PC-9 (cell line): ENCODE results near the gene ELP4. TPM values are rescaled to one million over a fixed set of nuclear protein-coding genes. Genes with fewer than 3 reads are reported as not detected.

ENCODE experiments used
- BruUV-seq: library from RNA; stranded (reverse); fragments of 400-500 nt; replicated peaks from 2 replicates; lab custom pipeline; 2021; lab: Mats Ljungman, UMichigan
- CTCF ChIA-PET: fragments of 300-600 bp; sonication (Branson Sonifier 250); formaldehyde crosslinking; loops from one replicate; lab custom pipeline; 2022; ENCODE audit warnings: antibody characterized with exemption; lab: Charles Lee
- POLR2A ChIA-PET: fragments of 300-600 bp; sonication (Branson Sonifier 250); formaldehyde crosslinking; loops from one replicate; lab custom pipeline; 2022; ENCODE audit warnings: antibody characterized with exemption; ENCODE audit not compliant: unreplicated experiment; lab: Charles Lee
- DNase-seq, 2 experiments: peaks; one replicate each; pipeline versions ENCODE4 v3.0.0 to v3.0.0-alpha.2; 2015 to 2022; ENCODE audit warnings: mixed read lengths in 1 of 2
- H2AFZ ChIP-seq: fragments of 200-600 bp; sonication (generic); 2 replicates; pipeline ENCODE4 v1.8.1; 2017; ENCODE audit warnings: antibody characterized with exemption
- H3F3A ChIP-seq: fragments of 200-600 bp; sonication (generic); 2 replicates; pipeline ENCODE4 v1.8.1; 2017; ENCODE audit warnings: antibody characterized with exemption, mild to moderate bottlenecking, low read depth; ENCODE audit not compliant: insufficient read depth
- H3K27ac ChIP-seq: fragments of 200-600 bp; sonication (generic); 2 replicates; pipeline ENCODE4 v1.6.1; 2016; ENCODE audit warnings: mixed run types
- H3K27me3 ChIP-seq: fragments of 200-600 bp; sonication (generic); 2 replicates; pipeline ENCODE4 v1.6.1; 2016; ENCODE audit warnings: low read depth, mixed run types; ENCODE audit not compliant: insufficient read depth
- H3K36me3 ChIP-seq: fragments of 200-600 bp; sonication (generic); 2 replicates; pipeline ENCODE4 v1.6.1; 2016; ENCODE audit warnings: low read depth, mixed run types
- H3K4me1 ChIP-seq: fragments of 200-600 bp; sonication (generic); replicated peaks from 2 replicates; pipeline ENCODE4 v1.6.1; 2016; ENCODE audit warnings: mixed run types; ENCODE audit not compliant: insufficient read depth
- H3K4me2 ChIP-seq: fragments of 200-600 bp; sonication (generic); 2 replicates; pipeline ENCODE4 v1.6.1; 2017; ENCODE audit warnings: mixed run types
- H3K4me3 ChIP-seq: fragments of 200-600 bp; sonication (generic); 2 replicates; pipeline ENCODE4 v1.6.1; 2016; ENCODE audit warnings: mixed run types
- H3K79me2 ChIP-seq: fragments of 200-600 bp; sonication (generic); 2 replicates; pipeline ENCODE4 v1.6.1; 2017; ENCODE audit warnings: low read depth, mixed run types
- H3K9me2 ChIP-seq: fragments of 200-600 bp; sonication (generic); 2 replicates; pipeline ENCODE4 v1.8.1; 2017; ENCODE audit warnings: mild to moderate bottlenecking; ENCODE audit not compliant: insufficient read depth
- H3K9me3 ChIP-seq: fragments of 200-600 bp; sonication (generic); 2 replicates; pipeline ENCODE4 v1.8.1; 2016; ENCODE audit warnings: low read depth; ENCODE audit not compliant: insufficient read depth
- H4K20me1 ChIP-seq: fragments of 200-600 bp; sonication (generic); 2 replicates; pipeline ENCODE4 v1.8.1; 2017; ENCODE audit not compliant: insufficient read depth
- CTCF ChIP-seq: fragments of 200-600 bp; sonication (generic); conservative IDR thresholded peaks from 2 replicates; pipeline ENCODE4 v1.6.1; 2017; ENCODE audit warnings: mixed run types, antibody characterized with exemption, mild to moderate bottlenecking, moderate library complexity
- EZH2 ChIP-seq: fragments of 200-600 bp; sonication (generic); IDR thresholded peaks from 2 replicates; pipeline ENCODE4 v1.8.0; 2017; ENCODE audit warnings: antibody characterized with exemption, low read depth
- intact Hi-C: fragments of 100-400 bp; cut with micrococcal nuclease; formaldehyde crosslinking; loops from one replicate; pipeline ENCODE4 v1.10.0; 2022; ENCODE audit not compliant: unreplicated experiment
- total RNA-seq: library from RNA; stranded (reverse); gene quantifications from 2 replicates; pipeline ENCODE4 v1.2.3, GENCODE V29; 2021

ELP4 gene
- total RNA-seq, 1 experiment from 2014 or later = 20.5 TPM

- intact Hi-C loops = no loop called here
- Histone ChIP-seq H3K9me3 (no peaks in the 10 kb centered on the region), H3K4me1 (no peaks in the 10 kb centered on the region), H3K27ac (no peak overlapping the region), H3K9me2 (no peaks in the 10 kb centered on the region; the same call in 1 of the 2 replicates), H2AFZ (no peak overlapping the region), H3K27me3 (no peaks in the 10 kb centered on the region), H3K4me3 (no peak overlapping the region), H3K4me2 (no peak overlapping the region), H3K79me2 (no peaks in the 10 kb centered on the region), H4K20me1 (no peaks in the 10 kb centered on the region), H3F3A (no peaks in the 10 kb centered on the region), H3K36me3 (no peaks in the 10 kb centered on the region)
- no peak for DNase-seq
- POLR2A ChIA-PET = no interaction called here
- no TSS peak for BruUV-seq
- TF ChIP-seq CTCF = no peak
- TF ChIP-seq EZH2 = no peak
- CTCF ChIA-PET = no interaction called here
These were observed 271.0 kb downstream of the ELP4 start for GRCh38 chr11:31780480-31780971.

- Histone ChIP-seq H3K27me3 (no peaks in the 10 kb centered on the region), H3K4me2 (no peak overlapping the region), H3K4me3 (no peak overlapping the region), H3K79me2 (no peaks in the 10 kb centered on the region), H3F3A (no peaks in the 10 kb centered on the region), H3K9me2 (no peaks in the 10 kb centered on the region; the same call in 1 of the 2 replicates), H3K9me3 (no peaks in the 10 kb centered on the region), H3K4me1 (no peaks in the 10 kb centered on the region), H4K20me1 (no peaks in the 10 kb centered on the region), H2AFZ (no peak overlapping the region), H3K36me3 (no peaks in the 10 kb centered on the region), H3K27ac (no peak overlapping the region)
- ChIA-PET CTCF (no interaction called here), POLR2A (no interaction called here)
- BruUV-seq = no TSS peak
- TF ChIP-seq CTCF (no peak), EZH2 (no peak)
- DNase-seq = no peak
- intact Hi-C loops = no loop called here
These were observed 272.7 kb downstream of the ELP4 start for GRCh38 chr11:31782257-31782656.

- TF ChIP-seq EZH2 (no peak), CTCF (no peak)
- Histone ChIP-seq H3K36me3 (no peaks in the 10 kb centered on the region), H3K27me3 (no peaks in the 10 kb centered on the region), H3K9me2 (no peaks in the 10 kb centered on the region; the same call in 1 of the 2 replicates), H3K4me1 (no peaks in the 10 kb centered on the region), H3K79me2 (no peaks in the 10 kb centered on the region), H3K4me3 (no peak overlapping the region), H3K4me2 (no peak overlapping the region), H2AFZ (no peak overlapping the region), H3K27ac (no peak overlapping the region), H3K9me3 (no peaks in the 10 kb centered on the region), H4K20me1 (no peaks in the 10 kb centered on the region), H3F3A (no peaks in the 10 kb centered on the region)
- intact Hi-C loops = no loop called here
- ChIA-PET POLR2A (no interaction called here), CTCF (no interaction called here)
- BruUV-seq = no TSS peak
- DNase-seq = no peak
These were observed 273.7 kb downstream of the ELP4 start for GRCh38 chr11:31783252-31783651.
